IPS-18a (cell line): ENCODE results near the gene PPDPF.

ENCODE experiments used
- H3K27ac ChIP-seq: one replicate; pipeline ENCODE4 v1.5.1; 2013; ENCODE audit warnings: low read length
- H3K27me3 ChIP-seq: one replicate; pipeline ENCODE4 v1.6.1; 2013; ENCODE audit warnings: mild to moderate bottlenecking, low read length; ENCODE audit not compliant: control insufficient read depth, insufficient read depth
- H3K36me3 ChIP-seq: one replicate; pipeline ENCODE4 v1.6.1; 2013; ENCODE audit warnings: low read depth, low read length; ENCODE audit not compliant: control insufficient read depth
- H3K4me1 ChIP-seq: one replicate; pipeline ENCODE4 v1.6.1; 2013; ENCODE audit warnings: low read depth, low read length; ENCODE audit not compliant: control insufficient read depth
- H3K4me3 ChIP-seq: one replicate; pipeline ENCODE4 v1.5.1; 2013; ENCODE audit warnings: low read length
- H3K9ac ChIP-seq: one replicate; pipeline ENCODE4 v1.6.1; 2013; ENCODE audit warnings: mild to moderate bottlenecking, low read length, moderate library complexity
- H3K9me3 ChIP-seq: one replicate; pipeline ENCODE4 v1.6.1; 2013; ENCODE audit warnings: low read depth, low read length; ENCODE audit not compliant: control insufficient read depth

The PPDPF gene

DNA sequence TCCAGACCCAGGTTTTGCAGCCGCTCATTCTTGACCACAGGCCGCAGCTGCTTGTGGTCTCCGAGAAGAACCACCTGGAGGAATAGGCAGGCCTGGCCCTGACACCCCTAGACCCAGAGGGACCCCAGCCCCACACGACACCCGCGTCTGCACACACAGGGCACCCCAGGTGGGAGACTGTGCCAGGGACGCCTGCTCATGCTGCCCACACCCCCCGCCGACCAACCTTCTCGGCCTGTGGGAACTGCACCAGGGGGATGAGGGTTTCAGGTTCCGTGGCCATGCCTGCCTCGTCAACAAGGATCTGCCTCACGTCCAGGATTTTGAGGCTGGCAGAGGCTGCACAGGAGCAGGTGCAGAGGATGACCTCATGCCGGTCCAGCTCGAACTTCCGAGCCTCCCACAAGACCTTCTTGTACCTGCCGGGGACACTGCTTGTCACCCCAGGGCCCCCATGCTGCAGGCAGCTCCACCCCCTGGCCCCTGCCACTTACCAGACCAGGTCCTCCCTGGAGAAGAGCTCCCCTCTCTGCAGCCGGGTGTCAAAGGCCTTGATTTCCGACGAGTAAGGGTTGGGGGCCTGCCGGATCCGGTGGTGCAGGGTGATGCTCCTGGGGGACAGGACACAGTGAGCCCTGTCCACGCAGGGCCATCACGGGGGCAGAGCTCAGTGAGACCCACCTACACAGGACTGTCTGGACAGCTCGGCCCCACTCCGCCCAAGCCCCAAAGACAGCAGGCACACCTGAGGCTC, 40.5 kb downstream of the PPDPF start:
- Histone ChIP-seq H3K9ac (no peak overlapping the region), H3K4me3 (no peak overlapping the region), H3K36me3 (no peaks in the 10 kb centered on the region), H3K27me3 (no peaks in the 10 kb centered on the region), H3K27ac (no peak overlapping the region), H3K9me3 (no peaks in the 10 kb centered on the region), H3K4me1 (no peaks in the 10 kb centered on the region)

DNA sequence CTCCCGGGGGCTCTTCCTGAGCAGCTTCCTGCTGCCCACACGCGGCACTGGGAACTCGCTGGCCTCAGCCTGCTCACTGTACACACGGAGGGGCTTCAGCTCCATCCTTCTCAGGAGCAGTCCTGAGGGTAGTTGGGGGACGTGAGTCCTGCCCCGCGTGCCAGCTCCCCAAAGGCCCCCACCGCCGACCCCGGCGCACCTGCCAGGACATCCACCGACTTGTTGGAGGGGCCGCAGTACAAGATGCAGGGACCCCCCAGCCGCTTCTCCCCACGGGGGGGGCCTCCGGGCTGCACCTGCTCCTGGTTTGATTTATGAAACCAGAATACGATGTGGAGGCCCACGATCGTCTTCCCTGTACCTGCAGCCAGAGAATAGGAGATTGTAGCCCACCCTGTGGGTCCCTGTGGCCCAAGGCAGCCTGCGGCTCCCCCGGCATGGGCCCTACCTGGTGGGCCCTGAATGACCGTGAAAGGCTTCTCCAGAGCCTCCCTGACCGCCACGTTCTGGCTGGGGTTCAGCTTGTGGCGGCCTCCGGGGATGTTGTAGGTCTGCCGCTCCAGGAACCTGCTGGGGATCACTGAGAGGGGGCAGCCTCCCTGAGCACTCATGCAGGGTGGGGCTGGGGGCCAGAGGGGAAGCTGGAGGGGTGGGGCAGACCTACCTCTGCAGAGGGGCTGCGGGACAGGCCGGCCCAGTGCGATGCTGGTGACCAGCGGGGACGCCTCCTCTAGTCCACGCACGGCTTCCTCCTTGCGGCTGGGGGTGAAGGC, 41.2 kb downstream of the PPDPF start:
- no peaks in the 10 kb centered on the region for H3K4me1 ChIP-seq
- H3K9ac ChIP-seq, result no peak overlapping the region
- H3K36me3 ChIP-seq, result no peaks in the 10 kb centered on the region
- H3K4me3 ChIP-seq, result no peak overlapping the region
- H3K9me3 ChIP-seq, result no peaks in the 10 kb centered on the region
- no peaks in the 10 kb centered on the region for H3K27me3 ChIP-seq
- no peak overlapping the region for H3K27ac ChIP-seq

GRCh38 chr20:63562461-63563224, 42.1 kb downstream of the PPDPF start:
- Histone ChIP-seq H3K4me3 (no peak overlapping the region), H3K27me3 (no peaks in the 10 kb centered on the region), H3K9ac (no peak overlapping the region), H3K27ac (no peak overlapping the region), H3K36me3 (no peaks in the 10 kb centered on the region), H3K9me3 (no peaks in the 10 kb centered on the region), H3K4me1 (no peaks in the 10 kb centered on the region)

DNA sequence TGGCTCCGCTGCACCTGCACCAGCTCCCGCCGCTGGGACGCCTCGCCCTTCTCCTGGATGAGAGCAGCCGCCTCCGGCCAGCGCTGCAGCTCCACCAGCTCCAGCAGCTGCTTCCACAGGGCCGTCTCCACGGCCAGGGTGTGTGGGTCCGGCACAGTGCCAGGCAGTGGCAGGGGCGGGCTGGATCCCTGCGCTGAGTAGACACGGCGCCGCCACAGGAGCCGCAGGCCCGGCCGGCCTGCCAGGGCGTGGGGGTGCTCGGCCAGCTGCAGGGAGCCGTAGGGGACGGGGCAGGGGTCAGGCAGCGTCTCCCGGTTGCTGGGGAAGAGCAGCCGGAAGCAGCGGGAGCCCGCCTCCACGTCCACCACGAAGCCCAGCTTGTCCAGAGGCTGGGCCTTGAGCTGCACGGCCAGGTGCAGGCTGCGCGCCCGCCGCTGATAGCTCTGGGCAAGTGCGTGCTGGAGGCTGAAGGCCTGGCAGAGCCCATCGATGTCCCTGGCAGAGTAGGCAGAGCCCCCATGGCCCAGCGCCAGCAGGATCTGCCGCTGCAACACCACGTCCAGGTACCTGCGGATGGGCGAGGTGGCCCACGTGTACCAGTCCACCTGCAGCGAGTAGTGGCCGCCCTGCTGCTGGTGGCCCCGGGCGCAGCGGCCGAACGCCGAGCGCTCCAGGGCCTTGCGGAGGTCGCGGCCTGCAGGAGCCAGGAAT, 42.8 kb downstream of the PPDPF start:
- Histone ChIP-seq H3K9me3 (no peaks in the 10 kb centered on the region), H3K9ac (no peak overlapping the region), H3K36me3 (no peaks in the 10 kb centered on the region), H3K27me3 (no peaks in the 10 kb centered on the region), H3K4me3 (no peak overlapping the region), H3K4me1 (no peaks in the 10 kb centered on the region), H3K27ac (no peak overlapping the region)

GRCh38 chr20:63564036-63564810, 43.7 kb downstream of the PPDPF start:
- H3K27ac ChIP-seq, result no peak overlapping the region
- H3K4me1 ChIP-seq, result no peaks in the 10 kb centered on the region
- H3K9me3 ChIP-seq, result no peaks in the 10 kb centered on the region
- no peaks in the 10 kb centered on the region for H3K27me3 ChIP-seq
- no peak overlapping the region for H3K9ac ChIP-seq
- H3K36me3 ChIP-seq, result no peaks in the 10 kb centered on the region
- no peak overlapping the region for H3K4me3 ChIP-seq

DNA sequence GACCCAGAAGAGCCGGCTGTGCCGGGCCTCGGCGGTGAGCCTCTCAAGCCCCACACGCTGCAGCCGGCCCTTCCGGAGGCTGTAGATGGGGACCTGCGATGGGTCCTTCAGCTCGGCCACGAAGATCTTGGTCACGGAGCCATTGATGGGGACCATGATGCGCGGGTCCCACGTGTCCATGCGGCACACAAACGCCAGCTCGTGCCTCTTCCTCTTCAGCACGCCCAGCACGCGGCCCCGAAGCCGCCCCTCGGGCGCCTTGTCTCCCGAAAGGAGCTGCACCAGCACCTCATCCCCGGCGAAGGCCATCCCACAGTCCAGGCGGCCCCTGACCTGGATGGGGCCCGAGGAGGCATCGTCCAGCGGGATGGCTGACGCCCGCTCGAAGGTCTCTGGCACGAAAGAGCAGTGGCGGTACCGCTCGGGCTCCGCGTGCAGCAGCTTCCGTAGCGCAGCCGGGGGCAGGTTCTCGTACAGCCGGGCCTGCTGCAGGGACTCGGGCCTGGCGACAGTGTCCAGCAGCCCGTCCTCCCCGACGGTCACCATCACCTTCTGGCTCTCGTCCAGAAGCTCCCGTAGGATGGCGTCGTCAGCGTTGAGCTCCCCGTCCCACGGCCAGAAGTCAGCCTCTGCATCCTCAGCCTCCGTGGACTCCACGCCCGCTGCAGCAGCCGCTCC, 44.6 kb downstream of the PPDPF start:
- H3K27me3 ChIP-seq, result no peaks in the 10 kb centered on the region
- no peak overlapping the region for H3K4me3 ChIP-seq
- H3K9ac ChIP-seq, result no peak overlapping the region
- no peaks in the 10 kb centered on the region for H3K4me1 ChIP-seq
- H3K36me3 ChIP-seq, result no peaks in the 10 kb centered on the region
- H3K9me3 ChIP-seq, result no peaks in the 10 kb centered on the region
- H3K27ac ChIP-seq, result no peak overlapping the region

DNA sequence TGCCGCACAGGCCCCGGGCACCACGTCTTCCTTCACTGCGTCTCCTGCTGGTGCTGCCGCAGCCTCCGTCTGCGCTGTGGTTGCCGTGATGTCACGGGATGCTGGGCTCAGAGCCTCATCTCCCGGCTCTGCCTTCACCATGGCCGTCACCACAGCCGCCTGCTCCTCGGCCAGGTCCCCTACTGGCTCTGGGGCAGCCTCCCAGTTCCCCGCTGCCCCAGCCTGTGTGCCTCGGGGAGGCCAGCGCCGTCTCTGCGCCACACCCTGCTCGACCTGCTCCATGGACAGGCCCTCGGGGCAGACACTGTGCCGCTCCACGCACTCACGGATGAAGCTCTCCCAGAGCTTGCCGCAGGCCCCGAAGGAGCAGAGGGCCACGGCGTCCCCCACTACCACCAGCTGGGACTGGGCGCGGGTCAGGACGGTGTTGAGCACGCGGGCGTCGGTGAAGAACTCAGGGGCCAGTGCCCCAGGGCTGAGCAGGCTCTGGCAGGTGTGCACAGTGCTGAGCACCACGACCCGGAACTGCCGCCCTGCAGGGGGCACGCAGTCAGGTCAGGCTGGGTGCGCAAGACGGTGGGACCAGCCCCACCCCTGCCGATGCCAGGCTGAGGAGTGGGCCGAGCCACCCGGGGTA, 45.3 kb downstream of the PPDPF start:
- H3K9me3 ChIP-seq, result no peaks in the 10 kb centered on the region
- no peak overlapping the region for H3K4me3 ChIP-seq
- no peak overlapping the region for H3K27ac ChIP-seq
- H3K36me3 ChIP-seq, result no peaks in the 10 kb centered on the region
- no peaks in the 10 kb centered on the region for H3K4me1 ChIP-seq
- no peaks in the 10 kb centered on the region for H3K27me3 ChIP-seq
- no peak overlapping the region for H3K9ac ChIP-seq

DNA sequence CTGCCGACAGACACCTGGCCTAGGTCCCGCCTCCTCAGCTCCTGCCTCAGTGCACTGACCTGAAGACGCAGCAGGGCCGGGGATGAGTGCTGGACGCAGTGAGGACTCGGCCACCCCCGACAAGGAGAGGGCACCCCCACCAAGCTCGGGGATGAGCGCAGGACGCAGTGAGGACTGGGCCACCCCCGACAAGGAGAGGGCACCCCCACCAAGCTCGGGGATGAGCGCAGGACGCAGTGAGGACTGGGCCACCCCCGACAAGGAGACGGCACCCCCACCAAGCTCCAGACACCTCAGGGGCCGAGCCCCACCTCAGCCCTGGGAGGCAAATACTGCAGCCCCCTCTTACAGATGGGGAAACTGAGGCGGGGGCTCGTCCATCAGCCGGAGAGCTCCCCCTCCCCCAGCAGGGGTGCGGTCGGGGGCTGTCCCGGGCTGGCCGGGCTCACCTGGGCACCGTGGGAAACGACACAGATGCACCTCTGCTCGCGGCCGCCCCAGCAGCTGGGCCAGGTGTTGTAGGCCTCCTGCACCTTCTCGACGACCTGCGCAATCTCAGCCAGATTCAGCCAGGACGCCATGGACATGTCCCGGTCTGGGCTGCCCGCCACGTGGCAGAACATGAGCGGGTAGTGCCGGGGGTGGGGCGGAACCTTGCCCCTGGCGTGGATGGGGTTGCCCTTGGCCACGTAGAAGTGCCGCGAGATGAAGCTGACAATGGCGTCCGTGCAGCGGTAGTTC, 46.0 kb downstream of the PPDPF start:
- Histone ChIP-seq H3K9me3 (no peaks in the 10 kb centered on the region), H3K36me3 (no peaks in the 10 kb centered on the region), H3K27me3 (no peaks in the 10 kb centered on the region), H3K4me1 (no peaks in the 10 kb centered on the region), H3K27ac (no peak overlapping the region), H3K4me3 (no peak overlapping the region), H3K9ac (no peak overlapping the region)

GRCh38 chr20:63567136-63567385, 46.5 kb downstream of the PPDPF start:
- no peaks in the 10 kb centered on the region for H3K9me3 ChIP-seq
- H3K4me1 ChIP-seq, result no peaks in the 10 kb centered on the region
- H3K36me3 ChIP-seq, result no peaks in the 10 kb centered on the region
- H3K9ac ChIP-seq, result no peak overlapping the region
- no peak overlapping the region for H3K4me3 ChIP-seq
- H3K27me3 ChIP-seq, result no peaks in the 10 kb centered on the region
- no peak overlapping the region for H3K27ac ChIP-seq
